ENCODE measurements around the gene KPNA3.
"Not testable (repeated sequence)": the region's sequence is repeated elsewhere in the genome, so short reads cannot be mapped to it uniquely, and the experiment has no call there.

KPNA3 gene

DNA sequence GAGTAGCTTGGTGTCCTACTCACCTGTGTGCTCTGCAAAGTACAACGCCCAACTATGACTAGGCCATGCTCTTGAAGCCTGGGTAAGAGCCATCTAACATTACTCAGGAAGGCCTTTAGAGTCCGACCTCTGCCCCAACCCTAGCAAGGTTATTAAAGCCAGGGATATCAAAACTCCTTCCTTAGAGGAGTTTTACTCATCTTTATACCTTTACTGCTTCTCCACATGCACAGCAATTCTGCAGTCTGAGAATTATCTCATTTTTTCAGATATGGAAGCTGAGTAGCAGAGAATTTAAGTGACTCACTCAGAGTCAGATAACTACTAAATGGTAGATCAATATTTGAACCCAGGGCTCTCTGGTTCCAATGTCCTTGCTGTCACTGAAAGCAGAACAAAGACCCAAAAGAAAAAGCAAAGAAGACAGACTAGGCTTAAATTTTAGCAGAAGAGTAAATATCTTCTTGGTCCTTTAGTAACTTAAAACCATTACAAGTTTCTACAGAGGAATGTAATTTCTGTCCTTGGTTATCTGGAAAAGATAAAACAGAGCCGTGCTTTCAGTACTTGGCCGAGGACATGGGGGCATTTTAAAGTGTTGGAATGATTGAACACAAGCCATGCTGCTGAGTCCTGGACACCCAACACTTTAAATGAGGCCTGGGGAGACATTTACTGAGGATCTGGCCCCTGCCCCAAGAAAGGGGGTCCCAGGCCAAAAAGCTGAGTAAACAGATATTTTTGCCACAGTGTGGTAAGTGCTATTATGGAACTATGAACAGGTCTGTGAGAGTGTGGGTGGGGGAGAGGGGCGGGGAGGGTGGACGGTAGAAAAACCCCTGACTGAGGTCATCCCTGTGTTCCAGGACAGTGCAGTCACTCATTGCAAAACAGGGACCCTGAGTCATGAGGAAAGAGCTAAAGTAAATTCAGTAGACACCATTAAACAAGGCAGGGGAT is 18.4 kb upstream of the KPNA3 start:
- DNase-seq (ENCODE audit: extremely low spot score, insufficient read length, low read depth): no peak
- no peak for FAIRE-seq

DNA sequence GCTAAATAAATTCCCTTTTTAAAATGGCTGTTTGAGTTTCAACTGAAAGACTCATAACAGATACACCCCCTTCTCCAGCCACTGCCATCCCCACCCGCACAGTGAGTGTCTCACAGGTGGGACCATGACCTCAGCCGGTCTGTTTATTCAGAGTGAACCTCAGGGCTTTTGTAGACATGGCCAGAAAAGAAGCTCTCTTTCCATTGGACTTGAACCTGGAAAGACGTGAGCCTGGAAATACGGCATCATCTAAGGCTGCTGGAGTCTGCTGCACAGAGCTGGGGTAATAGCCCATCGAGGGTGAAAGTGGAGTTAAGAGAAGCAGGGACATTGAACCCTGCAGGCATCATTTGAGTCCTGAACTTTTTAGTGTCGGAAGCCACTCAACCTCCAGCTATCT is 15.2 kb upstream of the KPNA3 start:
- no peak for DNase-seq (ENCODE audit: extremely low spot score, insufficient read length, low read depth)
- no peak for FAIRE-seq

DNA sequence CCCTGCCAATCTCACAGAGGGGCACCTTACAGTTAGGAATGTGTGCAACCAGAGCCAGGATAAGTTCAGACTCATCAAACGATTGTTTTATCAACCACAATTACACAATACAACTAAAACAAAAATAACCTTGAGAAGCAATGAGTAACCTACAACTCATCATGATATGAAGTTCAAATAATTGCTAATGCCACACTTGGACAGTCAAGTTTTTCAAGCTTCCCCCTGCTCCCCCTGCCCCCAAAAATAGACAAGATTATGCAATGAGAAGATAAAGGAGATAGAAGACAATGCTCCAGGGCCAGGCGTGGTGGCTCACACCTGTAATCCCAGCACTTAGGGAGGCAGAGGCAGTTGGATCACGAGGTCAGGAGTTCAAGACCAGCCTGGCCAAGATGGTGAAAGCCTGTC is 13.6 kb upstream of the KPNA3 start:
- FAIRE-seq (no peak), DNase-seq (ENCODE audit: extremely low spot score, insufficient read length, low read depth) (no peak)

DNA sequence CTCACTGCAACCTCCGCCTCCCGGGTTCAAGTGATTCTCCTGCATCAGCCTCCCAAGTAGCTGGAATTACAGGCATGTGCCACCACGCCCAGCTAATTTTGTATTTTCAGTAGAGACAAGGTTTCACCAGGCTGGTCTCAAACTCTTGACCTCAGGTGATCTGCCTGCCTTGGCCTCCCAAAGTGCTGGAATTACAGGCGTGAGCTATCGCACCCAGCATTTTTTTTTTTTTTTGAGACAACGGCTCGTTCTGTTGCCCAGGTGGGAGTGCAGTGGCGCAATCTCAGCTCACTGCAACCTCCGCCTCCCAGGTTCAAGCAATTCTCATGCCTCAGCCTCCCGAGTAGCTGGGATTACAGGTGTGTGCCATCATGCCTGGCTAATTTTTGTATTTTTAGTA is 10.6 kb upstream of the KPNA3 start:
- DNase-seq (ENCODE audit: extremely low spot score, insufficient read length, low read depth); FAIRE-seq: not testable (repeated sequence)

DNA sequence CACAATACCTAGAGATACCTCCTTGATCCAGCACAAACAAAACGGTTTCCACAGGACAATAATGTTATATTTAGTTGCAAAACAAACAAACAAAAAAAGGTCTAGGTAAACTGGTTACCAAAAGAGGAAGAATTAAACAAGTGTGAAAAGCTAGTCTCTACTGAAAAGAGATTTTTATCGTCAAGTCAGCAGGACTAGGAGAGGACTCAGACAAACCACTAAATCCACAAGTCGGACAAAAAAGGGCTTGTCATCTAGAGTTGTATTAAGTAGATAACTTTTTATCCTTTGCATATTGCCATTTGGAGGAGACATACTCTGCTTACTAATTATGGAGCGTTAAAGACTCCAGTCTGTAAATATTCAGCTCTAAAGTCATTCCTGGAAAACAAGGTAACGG is 9.9 kb upstream of the KPNA3 start:
- DNase-seq (ENCODE audit: extremely low spot score, insufficient read length, low read depth) (no peak), FAIRE-seq (no peak)

DNA sequence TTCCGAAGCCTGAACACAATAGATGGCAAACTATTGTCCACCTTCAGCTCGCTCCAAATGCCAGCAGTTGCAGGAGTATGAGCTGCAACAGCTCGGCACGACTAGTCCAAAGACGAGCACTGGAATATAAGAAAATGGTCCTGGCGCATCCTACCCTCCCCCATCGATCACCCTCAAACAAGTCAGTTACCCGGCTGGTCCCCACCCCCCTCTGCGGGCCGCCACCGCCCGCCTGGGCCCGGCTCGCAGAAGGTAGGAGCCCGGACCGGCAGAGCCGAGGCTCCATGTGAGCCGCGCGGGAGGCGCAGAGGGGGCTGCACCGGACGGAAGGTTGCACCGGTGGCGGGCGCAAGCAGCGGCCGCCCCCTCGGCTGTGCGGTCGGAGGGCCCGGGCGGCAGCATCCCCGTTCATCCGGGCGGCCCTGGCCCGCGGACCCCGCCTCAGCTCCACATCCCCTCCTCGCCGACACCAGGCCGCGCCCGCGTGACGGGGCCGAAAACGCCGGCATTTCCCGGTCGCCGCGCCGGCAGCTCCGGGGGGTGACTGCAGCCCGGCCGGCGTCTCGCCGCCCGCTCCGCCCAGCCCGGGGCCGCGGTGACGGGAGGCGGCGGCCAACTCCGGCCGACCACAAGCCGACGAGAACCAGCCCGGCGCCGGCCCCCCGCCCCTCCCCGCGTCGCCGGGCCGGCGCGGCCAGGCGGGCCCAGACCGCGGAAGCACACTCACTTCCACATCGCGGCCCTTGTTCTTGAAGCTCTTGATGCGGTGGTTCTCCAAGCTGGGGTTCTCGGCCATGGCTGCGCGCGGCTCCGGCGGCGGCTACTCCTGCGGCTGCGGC is 552 bp downstream of the KPNA3 start:
- DNase-seq (ENCODE audit: extremely low spot score, insufficient read length, low read depth) (peak; percentile 15), FAIRE-seq (no peak)

DNA sequence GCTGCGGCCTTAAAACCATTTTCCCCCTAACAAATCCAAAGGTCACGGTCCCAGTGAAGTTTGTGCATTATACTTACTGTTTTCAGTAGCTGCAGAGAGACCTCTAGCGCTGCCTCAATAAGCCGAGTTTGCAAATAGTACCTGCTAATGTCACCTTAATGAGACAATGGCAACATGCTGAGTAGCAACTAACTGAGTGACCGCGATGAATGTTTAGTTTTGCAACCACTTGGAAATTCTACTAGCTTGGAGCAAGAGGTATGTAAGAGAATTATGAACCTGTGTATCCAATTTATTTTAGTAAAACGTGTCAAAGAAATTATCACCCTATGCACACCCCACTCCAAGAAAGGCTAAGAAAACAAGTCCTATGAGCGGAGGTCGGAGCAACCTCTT is 1.2 kb downstream of the KPNA3 start:
- peak; percentile 63 for FAIRE-seq

DNA sequence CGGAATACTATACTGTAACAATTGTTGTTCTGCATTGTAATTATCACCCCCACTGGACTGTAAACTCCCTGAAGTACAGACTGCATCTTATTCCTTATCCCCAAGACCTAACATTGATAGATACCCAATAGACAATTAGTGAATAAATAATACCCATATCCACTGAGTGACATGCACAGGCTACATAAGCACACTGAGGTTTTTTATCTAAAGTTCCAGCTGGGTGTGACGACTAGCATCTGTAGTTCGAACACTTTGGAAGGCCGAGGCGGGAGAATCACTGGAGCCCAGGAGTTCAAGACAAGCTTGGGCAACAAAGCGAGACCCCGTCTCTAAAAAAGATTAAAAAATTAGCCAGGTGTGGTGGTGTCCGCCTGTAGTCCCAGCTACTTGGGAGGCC is 2.5 kb downstream of the KPNA3 start:
- FAIRE-seq: no peak
- DNase-seq (ENCODE audit: extremely low spot score, insufficient read length, low read depth): no peak

More for the DNA sequence above, 1.2 kb downstream of the KPNA3 start:
- no peak for DNase-seq (ENCODE audit: extremely low spot score, insufficient read length, low read depth)

DNA sequence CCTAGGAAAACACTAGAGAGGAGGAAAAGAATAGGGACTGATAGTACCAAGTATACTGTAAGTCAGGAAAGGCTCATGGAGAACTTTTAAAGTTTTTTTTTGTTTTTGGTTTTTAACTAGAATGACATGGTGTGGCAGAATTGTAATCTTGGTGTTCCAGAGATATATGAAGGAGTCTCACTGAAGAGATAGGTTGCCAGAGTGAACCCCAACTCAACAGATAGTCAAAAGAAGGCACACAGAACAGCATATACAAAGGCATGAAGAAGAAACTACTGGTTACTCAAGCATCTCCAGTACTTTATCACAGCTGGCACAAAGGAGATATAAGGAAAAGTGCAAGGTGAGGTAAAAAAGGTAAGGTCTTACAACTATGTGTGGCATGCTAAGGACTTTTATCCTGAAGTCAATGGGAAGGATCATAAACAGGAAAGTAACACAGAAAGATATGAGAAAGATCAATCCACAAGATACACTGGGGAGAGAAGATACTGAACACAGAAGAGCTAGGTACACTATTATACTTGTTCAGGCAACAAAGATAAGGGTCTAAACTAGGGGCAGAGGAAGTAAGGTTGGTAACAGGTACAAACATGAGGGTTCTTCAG is 6.0 kb downstream of the KPNA3 start:
- DNase-seq (ENCODE audit: extremely low spot score, insufficient read length, low read depth) (no peak), FAIRE-seq (no peak)

DNA sequence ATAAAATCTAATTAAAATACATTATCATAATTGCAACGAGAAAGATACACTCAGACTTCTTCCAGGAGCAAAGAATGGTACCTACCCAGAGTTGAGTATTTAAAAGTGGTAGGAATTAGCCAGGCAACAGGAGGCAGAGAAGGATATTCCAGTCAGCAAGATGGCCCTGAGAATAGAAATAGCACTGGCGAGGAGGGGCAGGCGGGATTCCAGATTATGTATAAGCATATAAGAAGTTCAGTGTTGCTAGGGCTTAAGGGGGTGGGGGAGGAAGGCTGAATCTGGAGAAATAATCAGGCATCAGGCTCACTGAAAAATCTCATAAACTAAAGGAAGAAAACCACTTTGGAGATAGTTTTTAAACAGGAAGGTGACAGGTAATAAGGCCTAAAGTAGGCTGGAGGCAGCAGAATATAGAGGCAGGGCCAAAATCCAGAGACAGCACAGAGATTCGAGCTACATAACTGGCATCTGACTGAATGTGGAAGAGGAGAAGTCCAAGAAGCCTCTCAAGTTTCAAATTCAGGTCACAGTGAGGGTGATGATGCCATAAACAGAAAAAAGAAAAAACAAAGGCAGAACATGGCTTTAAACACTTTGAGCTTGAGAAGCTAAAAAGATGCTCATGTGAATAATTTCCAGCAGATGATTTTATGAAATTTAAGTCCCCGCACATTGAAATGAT is 7.5 kb downstream of the KPNA3 start:
- FAIRE-seq: no peak
- no peak for DNase-seq (ENCODE audit: extremely low spot score, insufficient read length, low read depth)

DNA sequence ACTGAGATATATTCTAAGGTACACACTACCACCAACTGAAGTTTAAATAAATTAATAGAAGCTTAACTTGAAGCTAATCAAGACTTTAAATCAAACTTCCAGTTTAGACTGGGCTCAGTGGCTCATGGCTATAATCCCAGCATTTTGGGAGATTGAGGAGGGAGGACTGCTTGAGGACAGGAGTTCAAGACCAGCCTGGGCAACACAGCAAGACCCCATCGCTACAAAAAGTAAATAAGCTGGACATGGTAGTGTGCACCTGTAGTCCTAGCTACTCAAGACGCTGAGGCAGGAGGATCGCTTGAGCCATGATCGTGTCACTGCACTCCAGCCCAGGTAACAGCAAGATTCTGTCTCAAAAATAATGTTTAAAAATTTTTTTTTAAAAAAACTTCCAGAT is 8.6 kb downstream of the KPNA3 start:
- DNase-seq (ENCODE audit: extremely low spot score, insufficient read length, low read depth) (no peak), FAIRE-seq (no peak)

DNA sequence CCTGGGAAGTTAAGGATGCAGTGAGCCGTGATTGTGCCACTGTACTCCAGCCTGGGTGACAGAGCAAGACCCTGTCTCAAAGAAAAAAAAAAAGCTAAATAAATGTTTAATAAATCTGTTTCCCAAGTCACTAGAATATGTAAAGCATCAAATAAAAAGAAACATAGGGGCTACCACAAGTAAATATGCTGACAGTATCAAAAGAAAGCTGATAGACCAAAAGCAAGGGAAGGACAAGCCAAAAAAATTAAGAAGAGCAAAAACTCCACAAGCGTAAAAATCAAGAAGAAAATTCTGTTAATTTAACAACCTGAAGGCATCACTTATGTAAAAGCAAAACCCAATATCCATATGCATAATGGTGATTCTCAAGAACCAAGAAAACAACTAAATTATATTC is 9.7 kb downstream of the KPNA3 start:
- DNase-seq (ENCODE audit: extremely low spot score, insufficient read length, low read depth) (no peak), FAIRE-seq (no peak)

DNA sequence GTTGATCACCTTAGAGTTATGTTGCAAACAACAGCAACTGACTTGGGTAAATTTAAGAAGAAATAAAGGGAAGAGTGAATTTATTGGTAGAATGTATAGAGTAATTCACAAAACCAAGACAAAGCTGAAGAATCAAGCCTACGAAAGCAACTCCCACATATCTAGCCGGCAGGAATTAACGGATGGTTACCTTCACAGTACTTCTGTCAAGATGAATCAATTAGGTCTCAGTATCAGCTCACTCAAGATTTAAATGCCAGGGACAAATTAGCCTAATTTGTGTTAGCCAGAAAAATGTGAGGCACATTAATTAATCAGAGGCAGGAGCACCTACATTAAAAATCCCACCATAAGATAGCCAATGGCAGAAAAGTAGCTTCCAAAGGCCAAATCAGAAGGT is 10.7 kb downstream of the KPNA3 start:
- DNase-seq (ENCODE audit: extremely low spot score, insufficient read length, low read depth) (no peak), FAIRE-seq (no peak)

DNA sequence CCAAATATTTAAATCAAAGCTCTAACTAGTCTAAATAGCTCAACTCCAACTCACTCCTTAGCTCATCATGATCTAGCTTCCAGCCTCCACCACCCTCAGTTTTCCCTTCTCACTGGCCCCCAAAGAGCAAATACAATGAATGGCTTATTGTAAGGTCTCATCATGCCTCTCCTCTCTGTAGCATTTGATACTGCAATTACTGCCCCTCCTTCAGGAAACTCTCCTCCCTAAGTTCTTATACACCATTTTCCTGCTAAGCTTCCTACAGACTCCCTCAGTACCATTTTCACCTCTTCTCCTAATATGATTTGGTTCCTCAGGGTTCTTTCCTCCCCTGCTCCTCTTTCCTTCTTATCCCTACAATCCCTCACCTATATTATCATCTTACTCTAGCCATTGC is 12.8 kb downstream of the KPNA3 start:
- DNase-seq (ENCODE audit: extremely low spot score, insufficient read length, low read depth) (no peak), FAIRE-seq (no peak)

DNA sequence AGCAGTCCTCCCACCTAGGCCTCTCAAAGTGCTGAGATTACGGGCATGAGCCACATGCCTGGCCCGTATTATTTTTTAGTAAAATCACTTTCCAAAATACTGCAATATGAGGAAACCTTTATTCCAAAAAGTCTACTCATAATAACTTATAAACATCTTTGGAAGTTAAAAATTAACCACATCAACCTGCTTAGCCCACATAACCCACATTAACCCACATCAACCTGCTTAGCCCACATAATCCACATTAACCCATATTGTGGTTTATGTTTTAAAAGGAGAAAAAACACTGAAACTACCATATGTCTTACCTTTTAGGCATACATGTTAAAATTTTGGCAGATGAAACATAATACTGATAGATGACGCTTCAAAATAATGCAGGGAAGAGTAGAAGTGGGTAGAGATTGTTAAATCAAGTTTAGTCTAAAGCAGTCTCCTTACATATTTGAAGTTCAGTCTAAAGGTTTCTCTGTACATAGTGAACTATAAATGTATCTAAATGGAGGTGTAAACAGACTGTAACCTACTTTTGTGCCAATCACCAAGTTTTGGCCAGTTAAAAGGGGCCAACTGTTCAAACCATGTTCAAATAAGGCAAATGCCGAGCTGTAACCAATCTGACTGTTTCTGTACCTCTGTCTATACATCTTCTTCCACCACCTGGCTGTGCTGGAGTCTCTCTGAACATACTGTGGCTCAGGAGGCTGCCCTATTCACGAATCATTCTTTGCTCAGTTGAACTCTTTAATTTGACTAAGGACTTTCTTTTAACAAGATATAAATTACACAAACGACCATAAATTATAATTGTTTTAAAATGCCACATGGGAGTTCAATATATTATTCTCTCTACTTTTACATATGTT is 14.5 kb downstream of the KPNA3 start:
- DNase-seq (ENCODE audit: extremely low spot score, insufficient read length, low read depth) (no peak), FAIRE-seq (peak; percentile 55)

DNA sequence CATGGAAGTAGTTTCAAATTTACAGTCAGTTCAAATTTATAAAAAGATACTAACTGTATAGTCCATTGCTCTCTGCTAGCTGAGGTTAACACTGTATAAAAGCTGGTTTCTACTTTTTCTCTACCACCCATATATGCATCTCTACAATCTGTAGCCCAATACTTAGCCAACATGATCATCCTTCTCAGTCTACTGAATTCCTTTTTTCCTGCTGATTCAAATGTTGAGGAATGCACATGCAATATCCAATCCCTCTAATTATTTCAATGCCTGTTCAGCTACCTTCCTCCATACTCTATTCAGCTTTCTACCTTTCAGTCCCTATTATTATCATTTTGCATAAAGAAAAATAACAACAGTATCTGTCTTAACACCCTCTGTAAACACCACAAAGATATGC is 15.6 kb downstream of the KPNA3 start:
- DNase-seq (ENCODE audit: extremely low spot score, insufficient read length, low read depth) (no peak), FAIRE-seq (no peak)

DNA sequence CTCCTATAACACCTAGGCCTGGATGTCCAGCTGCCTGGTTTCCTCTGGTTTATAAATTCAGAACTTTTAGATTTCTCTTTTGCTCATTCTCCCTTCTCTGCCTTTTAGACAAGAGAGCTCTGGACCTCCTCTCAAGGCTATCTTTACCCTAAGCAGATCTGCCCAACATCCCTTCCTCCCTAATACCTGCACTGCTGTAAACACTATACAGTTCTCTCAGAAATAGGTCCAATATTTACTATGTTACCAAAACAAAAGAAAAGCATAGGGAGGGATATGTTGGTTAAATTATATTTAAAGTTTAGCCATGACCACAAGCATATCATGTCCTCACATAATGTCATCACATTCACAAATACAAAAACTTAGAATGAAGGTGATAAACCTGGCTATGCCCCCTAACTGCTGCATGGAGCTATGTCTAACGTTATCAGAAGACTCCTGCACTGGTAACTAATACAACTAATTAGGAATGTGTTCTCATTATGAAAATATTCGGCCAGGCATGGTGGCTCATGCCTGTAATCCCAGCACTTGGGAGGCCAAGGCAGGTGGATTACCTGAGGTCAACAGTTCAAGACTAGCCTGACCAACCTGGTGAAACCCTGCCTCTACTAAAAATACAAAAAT is 18.0 kb downstream of the KPNA3 start:
- DNase-seq (ENCODE audit: extremely low spot score, insufficient read length, low read depth) (no peak), FAIRE-seq (no peak)

DNA sequence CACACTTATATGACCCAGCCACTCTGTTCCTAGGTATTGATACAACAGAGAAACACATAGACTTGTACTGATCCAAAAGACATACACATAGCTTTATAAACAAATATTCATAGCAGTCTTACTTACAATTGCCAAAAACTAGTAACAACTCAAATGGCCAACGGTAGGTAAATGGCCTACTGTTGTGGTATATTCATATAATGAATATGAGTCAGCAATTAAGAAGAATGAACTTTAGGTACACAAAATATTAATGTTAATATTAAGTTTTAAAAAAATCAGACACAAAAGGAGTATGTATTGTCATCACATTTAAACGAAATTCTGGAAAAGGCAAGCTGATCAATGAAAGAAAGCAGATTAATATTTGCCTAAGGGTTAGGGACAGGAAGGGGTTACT is 19.7 kb downstream of the KPNA3 start:
- no peak for DNase-seq (ENCODE audit: extremely low spot score, insufficient read length, low read depth)
- FAIRE-seq: no peak

DNA sequence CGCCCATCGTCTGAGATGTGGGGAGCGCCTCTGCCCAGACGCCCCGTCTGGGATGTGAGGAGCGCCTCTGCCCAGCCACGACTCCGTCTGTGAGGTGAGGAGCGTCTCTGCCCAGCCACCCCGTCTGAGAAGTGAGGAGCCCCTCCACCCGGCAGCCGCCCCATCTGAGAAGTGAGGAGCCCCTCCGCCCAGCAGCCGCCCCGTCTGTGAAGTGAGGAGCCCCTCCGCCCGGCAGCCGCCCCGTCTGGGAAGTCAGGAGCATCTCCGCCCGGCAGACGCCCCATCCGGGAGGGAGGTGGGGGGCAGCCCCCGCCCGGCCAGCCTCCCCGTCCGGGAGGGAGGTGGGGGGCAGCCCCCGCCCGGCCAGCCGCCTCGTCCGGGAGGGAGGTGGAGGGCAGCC is 30.7 kb downstream of the KPNA3 start:
- not testable (repeated sequence) for DNase-seq (ENCODE audit: extremely low spot score, insufficient read length, low read depth); FAIRE-seq
